Tibial nerve (tissue), 4 donors: ENCODE measurements around the gene LGI2. TPM values are rescaled to one million over a fixed set of nuclear protein-coding genes. Genes with fewer than 3 reads are reported as not detected.

Source experiments
- DNase-seq, 2 donors: peaks; one replicate each; pipeline ENCODE4 v3.0.0-alpha.2; 2019; ENCODE audit warnings: low spot score in 2 of 2
- H3K27ac ChIP-seq, 4 donors: fragments of 200-600 bp; sonication (generic) in 3 of 4; one replicate each; pipeline ENCODE4 v1.5.1; 2017 to 2019; ENCODE audit warnings: mild to moderate bottlenecking in 1 of 4
- H3K27me3 ChIP-seq, 2 donors: fragments of 200-600 bp; sonication (generic) in 1 of 2; one replicate each; pipeline versions ENCODE4 v1.5.1 to v1.6.0; 2017 to 2019
- H3K36me3 ChIP-seq, 3 donors: fragments of 200-600 bp; sonication (generic); one replicate each; pipeline ENCODE4 v1.5.1; 2018 to 2019
- H3K4me1 ChIP-seq, 4 donors: fragments of 200-600 bp; sonication (generic) in 3 of 4; one replicate each; pipeline ENCODE4 v1.5.1; 2017 to 2019
- H3K4me3 ChIP-seq, 4 donors: fragments of 200-600 bp; sonication (generic) in 3 of 4; one replicate each; pipeline ENCODE4 v1.5.1; 2017 to 2019; ENCODE audit warnings: mild to moderate bottlenecking in 1 of 4, moderate library complexity in 1 of 4
- H3K9me3 ChIP-seq, 4 donors: fragments of 200-600 bp; sonication (generic) in 3 of 4; one replicate each; pipeline ENCODE4 v1.5.1; 2017 to 2019
- CTCF ChIP-seq, 5 experiments: fragments of 200-600 bp in 3 of 5; fragments of 450-650 bp in 2 of 5; sonication (generic) in 3 of 5; IDR thresholded peaks; one replicate each; pipeline ENCODE4 v1.5.1; 2016 to 2019; ENCODE audit warnings: antibody characterized with exemption in 5 of 5, mild to moderate bottlenecking in 3 of 5, moderate library complexity in 2 of 5
- EP300 ChIP-seq, 2 donors: sonication (generic); formaldehyde crosslinking; IDR thresholded peaks; one replicate each; pipeline ENCODE4 v1.6.1; 2017; ENCODE audit warnings: antibody characterized with exemption in 2 of 2, mild to moderate bottlenecking in 1 of 2
- POLR2A ChIP-seq, 2 donors: fragments of 450-650 bp; IDR thresholded peaks; one replicate each; pipeline ENCODE4 v1.6.1; 2017; ENCODE audit warnings: antibody characterized with exemption in 2 of 2, mild to moderate bottlenecking in 2 of 2, moderate library complexity in 2 of 2
- WGBS, 2 donors: methylation state at CpG; one replicate each; pipeline ENCODE4 v1.1.5; 2018; 5-methylcytosine and 5-hydroxymethylcytosine counted together
- total RNA-seq, 4 donors: library from RNA; depleted of rRNA; stranded (reverse); fragments of >200 nt; gene quantifications; one replicate each; pipeline ENCODE4 v1.1.0, GENCODE V29; 2016

Gene LGI2
- total RNA-seq, 4 donors from 2014 or later, result 4.8 to 25.7 (median 23.2) TPM

- H3K9me3 ChIP-seq, result peaks cover 0 to 10% (median 0%) of the 10 kb centered on the region in 4 donors
- H3K36me3 ChIP-seq, result no peaks in the 10 kb centered on the region
- no peaks in the 10 kb centered on the region for H3K4me1 ChIP-seq
These were observed 37.1 kb downstream of the LGI2 start for GRCh38 chr4:24993551-24994080.

GRCh38 chr4:24992968-24993367, 37.8 kb downstream of the LGI2 start:
- 94 to 100% methylated on average over 1 of the region's 1 CpG for WGBS, 2 donors
- H3K4me3 ChIP-seq, result no peak overlapping the region
- no peaks in the 10 kb centered on the region for H3K27me3 ChIP-seq
- DNase-seq, result no peak
- TF ChIP-seq CTCF (IDR thresholded peaks at IDR 0.05), result no peak
- H3K27ac ChIP-seq, result no peak overlapping the region
- no peaks in the 10 kb centered on the region for H3K36me3 ChIP-seq
- no peaks in the 10 kb centered on the region for H3K4me1 ChIP-seq
- H3K9me3 ChIP-seq, result peaks cover 0 to 10% (median 0%) of the 10 kb centered on the region in 4 donors

More at GRCh38 chr4:24993551-24994080, 37.1 kb downstream of the LGI2 start:
- DNase-seq, result no peak
- H3K27ac ChIP-seq, result no peak overlapping the region
- no peak for TF ChIP-seq CTCF (IDR thresholded peaks at IDR 0.05)
- TF ChIP-seq POLR2A (IDR thresholded peaks at IDR 0.05), result no peak
- H3K4me3 ChIP-seq, result no peak overlapping the region
- WGBS, 2 donors, result 51 to 52% methylated on average over 5 of the region's 5 CpGs
- no peaks in the 10 kb centered on the region for H3K27me3 ChIP-seq

- WGBS, 2 donors, result 80 to 90% methylated on average over 3 of the region's 3 CpGs
- Histone ChIP-seq H3K4me1 (no peaks in the 10 kb centered on the region), H3K36me3 (no peaks in the 10 kb centered on the region), H3K27me3 (no peaks in the 10 kb centered on the region), H3K9me3 (peaks cover 0 to 10% (median 0%) of the 10 kb centered on the region in 4 donors), H3K4me3 (no peak overlapping the region), H3K27ac (no peak overlapping the region)
- DNase-seq, result no peak
- TF ChIP-seq EP300 (IDR thresholded peaks at IDR 0.05) (peak in 1 of 2 donors; percentile 38), POLR2A (IDR thresholded peaks at IDR 0.05) (no peak)
These were observed 39.7 kb downstream of the LGI2 start for GRCh38 chr4:24991015-24991414.

- no peaks in the 10 kb centered on the region for H3K4me1 ChIP-seq
- H3K4me3 ChIP-seq, result no peak overlapping the region
- 65 to 68% methylated on average over 4 of the region's 4 CpGs for WGBS, 2 donors
- H3K27me3 ChIP-seq, result no peaks in the 10 kb centered on the region
- H3K27ac ChIP-seq, result no peak overlapping the region
- no peaks in the 10 kb centered on the region for H3K36me3 ChIP-seq
- no peak for TF ChIP-seq POLR2A (IDR thresholded peaks at IDR 0.05)
- no peak for TF ChIP-seq CTCF (IDR thresholded peaks at IDR 0.05)
- no peak for TF ChIP-seq EP300 (IDR thresholded peaks at IDR 0.05)
- DNase-seq, result no peak
- H3K9me3 ChIP-seq, result peaks cover 0 to 10% (median 0%) of the 10 kb centered on the region in 4 donors
These were observed 41.4 kb downstream of the LGI2 start for GRCh38 chr4:24989327-24989726.

GRCh38 chr4:24988776-24989175, 42.0 kb downstream of the LGI2 start:
- H3K4me3 ChIP-seq, result no peak overlapping the region
- TF ChIP-seq CTCF (IDR thresholded peaks at IDR 0.05), result peak in 2 of 5 experiments; percentile 17 to 37
- TF ChIP-seq POLR2A (IDR thresholded peaks at IDR 0.05), result no peak
- no peaks in the 10 kb centered on the region for H3K27me3 ChIP-seq
- DNase-seq, result no peak
- no peaks in the 10 kb centered on the region for H3K36me3 ChIP-seq
- WGBS, 2 donors, result 22 to 52% methylated on average over 1 of the region's 1 CpG
- peak overlapping the region in 1 of 4 donors; percentile 33 for H3K27ac ChIP-seq
- H3K4me1 ChIP-seq, result no peaks in the 10 kb centered on the region
- peaks cover 0 to 10% (median 0%) of the 10 kb centered on the region in 4 donors for H3K9me3 ChIP-seq
